ENCODE measurements around the gene DCX.

The DCX gene

DNA sequence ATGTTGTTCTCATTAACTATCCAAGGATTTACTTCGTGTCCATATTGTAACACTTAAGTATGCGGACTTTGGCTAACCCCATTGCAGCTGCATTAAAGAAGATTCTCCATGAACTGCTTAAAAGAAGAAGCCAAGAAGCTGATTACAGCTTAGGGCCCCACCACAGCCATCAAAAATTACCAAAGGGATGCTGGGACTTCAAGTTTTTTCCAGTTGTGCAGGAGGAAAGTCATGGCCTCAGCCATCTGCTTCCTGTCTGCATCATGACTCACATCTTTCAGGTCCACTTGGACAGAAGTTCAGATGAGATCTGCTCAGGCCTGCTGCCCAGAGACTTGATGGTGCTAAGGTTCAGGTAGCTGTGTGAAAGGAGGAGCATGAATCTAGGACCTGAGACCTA is 102.9 kb downstream of the DCX start:
- no peak for DNase-seq (ENCODE audit: low read depth in 2 of 2)

GRCh38 chrX:111308039-111308438 is 104.0 kb downstream of the DCX start:
- no peak for DNase-seq (ENCODE audit: low read depth in 2 of 2)

- DNase-seq (ENCODE audit: low read depth in 2 of 2), result no peak
Measured at GRCh38 chrX:111302284-111302683, 109.7 kb downstream of the DCX start.

DNA sequence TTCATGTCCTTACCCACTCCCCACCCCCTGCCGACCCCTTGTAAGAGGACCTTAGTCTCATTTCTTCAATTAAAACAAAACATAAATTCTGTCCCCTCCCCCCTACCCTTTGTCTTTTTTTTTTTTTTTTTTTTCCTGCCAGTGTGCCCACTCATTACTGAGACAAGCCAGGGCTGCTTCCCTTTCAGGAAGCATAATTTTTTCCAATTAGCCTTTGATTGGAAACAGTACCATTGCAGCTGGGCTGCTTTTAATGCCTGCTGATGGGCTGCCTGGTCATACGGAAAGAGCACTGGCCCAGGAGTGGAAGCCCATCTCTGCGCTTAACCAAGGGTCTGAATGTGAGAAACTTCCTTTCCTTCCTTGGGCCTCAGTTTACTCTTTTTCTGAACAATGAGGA is 123.2 kb downstream of the DCX start:
- DNase-seq (ENCODE audit: low read depth in 2 of 2), result no peak

- no peak for DNase-seq (ENCODE audit: low read depth in 2 of 2)
Measured at GRCh38 chrX:111284631-111285293, 127.2 kb downstream of the DCX start.

DNA sequence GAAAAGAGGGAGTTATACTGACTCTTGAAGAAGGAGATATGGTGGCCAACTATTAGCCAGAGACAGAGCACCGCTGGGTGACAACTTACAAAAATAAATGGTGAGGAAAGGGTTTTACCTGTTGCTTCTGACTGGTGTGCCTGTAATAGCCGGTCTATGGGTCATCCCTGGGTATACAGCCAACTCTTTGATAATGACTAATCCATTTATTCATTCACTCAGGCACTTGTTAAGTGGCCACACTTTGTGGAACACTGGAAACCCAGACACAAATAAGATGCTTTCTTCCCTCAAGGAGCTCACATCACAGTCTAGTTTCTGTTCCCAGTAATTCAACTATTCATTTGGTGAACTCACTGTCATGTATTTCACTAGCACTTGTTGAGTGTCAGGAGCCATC is 128.5 kb downstream of the DCX start:
- DNase-seq (ENCODE audit: low read depth in 2 of 2), result no peak

GRCh38 chrX:111282991-111283390 is 129.0 kb downstream of the DCX start:
- DNase-seq (ENCODE audit: low read depth in 2 of 2), result no peak

DNA sequence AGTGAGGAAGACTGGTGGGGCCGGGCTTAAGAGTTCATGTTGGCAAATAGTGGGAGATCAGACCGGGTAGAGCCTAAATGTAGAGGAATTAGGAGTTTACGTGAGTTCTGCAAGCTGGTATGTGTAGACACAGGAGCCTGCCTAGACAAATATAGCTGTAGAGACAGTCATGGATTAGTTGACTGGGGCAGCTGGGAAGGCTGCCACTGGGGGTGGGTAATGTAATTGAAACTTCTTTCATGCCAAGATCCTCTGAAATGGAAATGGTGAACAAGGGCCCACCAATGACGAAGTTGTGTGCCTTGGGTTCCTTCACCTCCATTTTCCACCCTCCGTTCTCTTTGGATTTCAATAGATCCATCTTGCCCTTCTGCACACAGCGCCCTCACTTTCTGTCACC is 129.9 kb downstream of the DCX start:
- no peak for DNase-seq (ENCODE audit: low read depth in 2 of 2)

DNA sequence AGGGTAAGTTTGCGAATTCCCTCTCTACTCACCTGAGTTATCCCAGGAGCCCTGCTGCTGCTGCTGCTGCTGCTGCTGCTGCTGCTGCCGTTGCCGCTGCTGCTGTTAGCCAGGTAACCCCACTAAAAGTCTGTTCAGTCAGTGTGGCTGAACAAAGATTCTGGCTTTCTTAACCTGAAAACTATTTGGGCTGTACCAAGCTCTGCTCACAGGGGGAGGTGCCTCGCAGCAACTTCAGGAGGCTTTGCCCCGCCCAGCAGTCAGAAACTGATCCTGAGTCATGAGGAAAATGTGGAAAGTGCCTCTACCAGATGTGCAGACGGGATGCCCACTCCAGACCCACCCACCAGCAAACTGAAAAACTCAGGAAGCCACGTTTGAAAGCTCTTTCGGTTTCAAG is 141.7 kb downstream of the DCX start, which contains the start of gene CAPN6:
Gene CAPN6 (minus strand): TSS at position 145 of the 400 bp plus-strand sequence. CDS start 6,547 bp downstream, outside the sequence.
- DNase-seq (ENCODE audit: low read depth in 2 of 2), result no peak

DNA sequence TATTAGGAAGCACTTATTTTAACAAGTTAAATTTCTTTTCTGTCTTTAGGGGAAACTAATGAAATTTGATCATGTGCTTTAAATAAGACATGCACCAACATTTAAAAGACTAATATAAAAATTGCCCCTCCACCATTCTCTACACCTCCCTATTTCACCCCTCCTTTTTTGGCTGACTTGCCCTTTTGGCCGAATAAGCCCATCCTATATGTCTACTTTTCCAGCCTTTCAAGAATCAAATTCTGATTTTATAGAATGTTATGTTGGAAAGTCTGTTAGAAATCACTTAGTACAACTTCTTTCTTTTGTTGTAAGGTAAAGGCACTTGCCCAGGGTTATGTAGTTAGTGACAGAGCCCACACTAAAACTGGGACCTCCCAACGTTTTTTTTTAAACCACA is 143.5 kb downstream of the DCX start:
- DNase-seq (ENCODE audit: low read depth in 2 of 2), result no peak

DNA sequence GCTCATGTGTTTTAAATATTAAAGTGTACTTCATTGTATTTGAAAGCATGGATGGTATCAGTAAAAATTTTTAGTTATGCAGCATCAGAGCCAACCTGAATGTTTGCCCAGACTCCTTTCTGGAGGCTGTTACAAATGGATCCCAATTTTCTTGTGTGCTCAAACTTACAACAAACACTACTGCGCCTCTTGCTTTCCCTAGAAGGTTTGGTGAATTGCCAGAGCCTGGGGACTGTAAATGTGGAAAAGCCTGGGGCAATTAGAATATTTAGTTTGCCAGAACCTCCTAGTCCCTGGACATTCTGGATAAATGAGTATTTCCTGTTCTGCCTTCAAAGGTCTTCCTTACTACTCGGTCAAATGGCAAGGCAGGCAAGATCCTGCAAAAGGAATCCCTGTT is 146.5 kb downstream of the DCX start:
- DNase-seq (ENCODE audit: low read depth in 2 of 2), result no peak

- no peak for DNase-seq (ENCODE audit: low read depth in 2 of 2)
Measured at GRCh38 chrX:111264385-111264784, 147.6 kb downstream of the DCX start.

GRCh38 chrX:111262086-111262485 is 149.9 kb downstream of the DCX start:
- no peak for DNase-seq (ENCODE audit: low read depth in 2 of 2)

GRCh38 chrX:111260451-111260850 is 151.5 kb downstream of the DCX start:
- DNase-seq (ENCODE audit: low read depth in 2 of 2), result no peak

DNA sequence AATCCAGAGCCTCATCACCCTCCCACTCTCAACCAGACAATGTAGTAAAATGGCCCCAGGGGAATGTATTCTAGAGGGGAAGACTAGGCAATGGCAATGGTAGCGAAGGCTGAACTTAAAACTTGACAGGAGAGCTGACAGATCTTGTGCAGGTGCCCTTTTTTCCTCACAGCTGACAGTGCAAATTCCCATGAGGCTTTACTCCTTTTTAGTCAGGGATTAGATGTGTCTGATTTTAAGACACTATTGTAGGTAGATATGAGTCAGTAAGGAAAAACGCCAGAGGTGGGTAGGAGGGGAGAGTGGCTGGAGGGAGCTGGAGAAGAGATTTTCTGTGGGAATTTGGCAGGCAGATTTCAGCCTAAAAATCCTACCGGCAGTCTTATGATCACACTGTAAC is 152.4 kb downstream of the DCX start:
- DNase-seq (ENCODE audit: low read depth in 2 of 2), result no peak

- DNase-seq (ENCODE audit: low read depth in 2 of 2), result no peak
Measured at GRCh38 chrX:111257733-111258132, 154.3 kb downstream of the DCX start.

- no peak for DNase-seq (ENCODE audit: low read depth in 2 of 2)
Measured at GRCh38 chrX:111254896-111255693, 156.9 kb downstream of the DCX start.

DNA sequence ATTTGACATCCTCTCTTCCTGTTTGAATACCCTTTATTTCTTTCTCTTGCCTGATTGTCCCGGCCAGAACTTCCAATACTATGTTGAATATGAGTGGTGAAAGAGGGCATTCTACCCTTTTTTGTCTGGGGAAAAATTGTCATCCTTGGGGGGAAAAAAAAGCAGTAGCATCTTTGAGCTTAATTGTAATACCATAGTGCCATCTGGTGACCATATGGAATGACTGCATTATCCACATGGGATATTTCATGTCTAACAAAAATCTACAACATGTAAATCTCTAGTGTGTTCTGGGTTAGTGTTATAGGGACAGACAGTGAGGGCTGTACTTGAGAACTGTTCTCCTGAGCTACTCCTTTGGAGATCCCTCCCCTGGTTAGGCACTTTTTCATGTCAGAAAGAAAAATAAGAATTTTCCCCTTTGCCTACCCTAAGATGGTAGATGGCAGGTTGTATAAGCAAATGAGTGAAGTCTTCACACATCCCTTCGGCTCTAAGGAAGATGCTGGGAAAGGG is 167.7 kb downstream of the DCX start:
- DNase-seq (ENCODE audit: low read depth in 2 of 2), result no peak
